SJCRH30 (cell line): ENCODE results near the gene CCDC141. TPM values are rescaled to one million over a fixed set of nuclear protein-coding genes. Genes with fewer than 3 reads are reported as not detected.
"Not testable (repeated sequence)": the region's sequence is repeated elsewhere in the genome, so short reads cannot be mapped to it uniquely, and the experiment has no call there.

Source experiments
- DNase-seq, 2 experiments: peaks; one replicate each; pipeline ENCODE4 v3.0.0-alpha.2; 2015 to 2020
- H3K27ac ChIP-seq: fragments of 250-450 bp; sonication (Bioruptor Pico); 2 replicates; pipeline ENCODE4 v1.5.1; 2020; ENCODE audit warnings: mild to moderate bottlenecking, moderate library complexity
- H3K27me3 ChIP-seq: fragments of 250-450 bp; sonication (Bioruptor Pico); 2 replicates; pipeline ENCODE4 v1.5.1; 2020; ENCODE audit warnings: mild to moderate bottlenecking, moderate library complexity
- H3K36me3 ChIP-seq: fragments of 250-450 bp; sonication (Bioruptor Pico); 2 replicates; pipeline ENCODE4 v1.5.1; 2020; ENCODE audit warnings: mild to moderate bottlenecking, moderate library complexity
- H3K4me1 ChIP-seq: fragments of 250-450 bp; sonication (Bioruptor Pico); 2 replicates; pipeline ENCODE4 v1.5.1; 2020; ENCODE audit warnings: mild to moderate bottlenecking, moderate library complexity
- H3K4me3 ChIP-seq: fragments of 250-450 bp; sonication (Bioruptor Pico); 2 replicates; pipeline ENCODE4 v1.5.1; 2020; ENCODE audit warnings: mild to moderate bottlenecking, moderate library complexity
- H3K9me3 ChIP-seq: fragments of 250-450 bp; sonication (Bioruptor Pico); replicated peaks from 2 replicates; pipeline ENCODE4 v1.5.1; 2020; ENCODE audit warnings: mild to moderate bottlenecking, moderate library complexity
- total RNA-seq: library from RNA; depleted of rRNA; stranded (reverse); fragments of >200 nt; shearing (Covaris generic); gene quantifications from 2 replicates; pipeline ENCODE4 v1.2.3, GENCODE V29; 2014

Gene CCDC141
- total RNA-seq, 1 experiment from 2014 or later, result 5.5 TPM

- no peak for DNase-seq
- Histone ChIP-seq H3K4me3 (no peak overlapping the region), H3K27ac (no peak overlapping the region), H3K27me3 (no peaks in the 10 kb centered on the region), H3K4me1 (peaks cover 11% of the 10 kb centered on the region; the same call in 1 of the 2 replicates), H3K36me3 (no peaks in the 10 kb centered on the region), H3K9me3 (no peaks in the 10 kb centered on the region)
These were observed 32.1 kb downstream of the CCDC141 start for GRCh38 chr2:179017773-179018357.

DNA sequence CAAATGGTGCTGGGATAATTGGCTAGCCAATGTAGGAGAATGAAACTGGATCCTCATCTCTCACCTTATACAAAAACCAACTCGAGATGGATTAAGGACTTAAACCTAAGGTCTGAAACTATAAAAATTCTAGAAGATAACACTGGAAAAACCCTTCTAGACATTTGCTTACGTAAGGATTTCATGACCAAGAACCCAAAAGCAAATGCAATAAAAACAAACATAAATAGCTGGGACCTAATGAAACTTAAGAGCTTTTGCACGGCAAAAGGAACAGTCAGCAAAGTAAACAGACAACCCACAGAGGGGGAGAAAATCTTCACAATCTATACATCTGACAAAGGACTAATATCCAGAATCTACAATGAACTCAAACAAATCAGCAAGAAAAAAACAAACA is 35.7 kb downstream of the CCDC141 start:
- not testable (repeated sequence) for H3K9me3 ChIP-seq, H3K36me3 ChIP-seq, DNase-seq, H3K27me3 ChIP-seq, H3K4me3 ChIP-seq, H3K4me1 ChIP-seq, H3K27ac ChIP-seq

- H3K4me3 ChIP-seq, result no peak overlapping the region
- H3K9me3 ChIP-seq, result peaks cover 6% of the 10 kb centered on the region; the same call in 1 of the 2 replicates
These were observed 44.0 kb downstream of the CCDC141 start for GRCh38 chr2:179005976-179006375.

DNA sequence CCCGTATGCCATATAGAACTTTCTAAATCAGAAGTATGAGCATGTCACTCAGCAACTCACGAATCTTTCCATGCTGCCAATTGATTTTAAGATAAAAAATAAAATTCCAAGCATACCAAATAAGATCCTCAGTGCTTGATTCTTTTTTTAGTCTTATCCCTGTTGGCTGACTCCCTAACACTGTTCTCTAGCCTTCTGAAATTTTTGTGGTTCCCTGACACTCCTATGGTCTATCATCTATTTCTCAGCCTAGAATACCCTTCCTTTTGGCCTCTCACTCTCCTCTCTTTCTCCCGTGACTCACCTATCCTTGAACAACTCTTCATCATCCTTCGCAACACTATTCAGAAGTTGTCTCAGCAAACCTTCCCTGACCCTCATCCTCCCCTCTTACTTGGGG is 50.5 kb downstream of the CCDC141 start:
- no peak for DNase-seq
- no peak overlapping the region for H3K4me3 ChIP-seq
- H3K4me1 ChIP-seq, result no peaks in the 10 kb centered on the region
- no peaks in the 10 kb centered on the region; the same call in 1 of the 2 replicates for H3K36me3 ChIP-seq
- H3K27me3 ChIP-seq, result no peaks in the 10 kb centered on the region
- H3K27ac ChIP-seq, result no peak overlapping the region
- H3K9me3 ChIP-seq, result no peaks in the 10 kb centered on the region

More at GRCh38 chr2:179005976-179006375, 44.0 kb downstream of the CCDC141 start:
- DNase-seq, result no peak
- H3K36me3 ChIP-seq, result no peaks in the 10 kb centered on the region; the same call in 1 of the 2 replicates
- H3K27me3 ChIP-seq, result no peaks in the 10 kb centered on the region
- no peak overlapping the region for H3K27ac ChIP-seq
- H3K4me1 ChIP-seq, result no peaks in the 10 kb centered on the region

DNA sequence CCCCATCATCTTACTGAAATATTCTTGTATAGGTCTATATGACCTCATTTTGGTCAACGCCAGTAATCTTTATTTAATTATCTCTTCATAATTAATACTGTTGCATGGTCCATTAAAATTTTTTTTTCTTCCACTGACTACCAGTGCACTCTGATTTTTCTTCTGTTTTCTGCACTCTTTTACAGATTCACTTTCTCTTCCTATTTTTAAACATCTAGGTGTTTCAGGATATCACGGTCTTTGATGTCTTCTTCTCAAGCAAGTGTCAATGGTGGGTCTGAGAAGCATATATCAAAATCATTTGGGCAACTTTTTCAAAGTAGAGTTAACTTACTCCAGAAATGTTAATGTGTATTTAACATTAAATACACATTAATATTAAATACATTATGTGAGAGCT is 51.4 kb downstream of the CCDC141 start:
- no peak for DNase-seq
- no peaks in the 10 kb centered on the region for H3K4me1 ChIP-seq
- no peak overlapping the region for H3K27ac ChIP-seq
- H3K27me3 ChIP-seq, result no peaks in the 10 kb centered on the region
- H3K9me3 ChIP-seq, result no peaks in the 10 kb centered on the region
- no peaks in the 10 kb centered on the region; the same call in 1 of the 2 replicates for H3K36me3 ChIP-seq
- H3K4me3 ChIP-seq, result no peak overlapping the region

DNA sequence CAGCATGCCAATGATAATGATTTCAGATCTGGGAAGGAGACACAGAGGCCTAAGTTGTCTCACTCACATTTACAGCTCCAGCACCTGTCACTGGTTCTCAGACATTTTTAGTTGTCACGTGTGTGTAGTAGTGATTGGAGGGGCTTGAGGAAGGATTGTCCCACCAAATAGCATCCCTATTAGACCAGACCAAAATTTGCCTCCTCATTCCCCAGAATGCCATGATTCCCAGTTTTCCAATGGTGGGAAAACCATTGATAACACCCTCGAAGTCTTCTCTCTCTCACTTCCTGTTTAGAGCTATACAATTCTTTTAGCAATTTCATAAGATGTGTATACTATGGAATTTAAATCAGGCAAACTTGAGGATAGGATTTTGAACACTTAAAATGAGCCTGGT is 52.5 kb downstream of the CCDC141 start:
- no peaks in the 10 kb centered on the region for H3K4me1 ChIP-seq
- DNase-seq, result peak in 1 of 2 experiments; percentile 24
- no peak overlapping the region for H3K27ac ChIP-seq
- no peak overlapping the region for H3K4me3 ChIP-seq
- H3K9me3 ChIP-seq, result peaks cover 4% of the 10 kb centered on the region
- H3K27me3 ChIP-seq, result no peaks in the 10 kb centered on the region
- H3K36me3 ChIP-seq, result no peaks in the 10 kb centered on the region

DNA sequence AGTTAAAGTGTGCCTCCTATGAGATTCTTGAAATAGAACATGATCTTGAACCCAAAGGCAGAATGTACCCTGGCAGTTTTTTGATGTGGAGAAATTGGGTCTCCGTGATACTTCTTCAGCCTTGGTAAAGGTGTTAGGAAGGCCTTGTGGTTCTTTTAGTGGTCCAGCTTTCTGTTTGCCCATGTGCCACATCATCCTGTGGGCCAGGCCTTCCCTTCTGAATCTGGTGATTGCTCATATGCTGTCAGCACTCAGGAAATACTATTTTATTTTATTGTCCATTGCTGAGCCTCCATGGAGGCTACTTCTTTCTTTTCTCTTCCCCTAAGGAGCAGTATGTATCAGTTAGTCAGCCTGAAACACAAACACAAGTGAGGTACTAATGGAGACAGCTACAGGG is 52.9 kb downstream of the CCDC141 start:
- peaks cover 4% of the 10 kb centered on the region for H3K9me3 ChIP-seq
- no peak for DNase-seq

DNA sequence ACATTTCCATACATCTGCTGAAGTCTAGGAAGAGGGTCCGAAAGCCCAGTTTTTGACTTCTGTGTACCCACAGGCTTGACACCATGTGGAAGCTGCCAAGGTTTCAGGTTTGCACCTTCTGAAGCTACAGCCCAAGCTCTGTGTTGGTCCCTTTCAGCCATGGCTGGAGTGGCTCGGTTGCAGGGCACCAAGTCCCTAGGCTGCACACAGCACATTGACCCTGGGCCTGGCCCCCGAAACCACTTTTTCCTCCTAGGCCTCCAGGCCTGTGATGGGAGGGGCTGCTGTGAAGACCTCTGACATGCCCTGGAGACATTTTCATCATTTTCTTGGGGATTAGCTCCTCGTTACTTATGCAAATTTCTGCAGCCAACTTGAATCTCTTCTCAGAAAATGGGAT is 55.7 kb downstream of the CCDC141 start:
- no peak overlapping the region for H3K27ac ChIP-seq
- H3K4me3 ChIP-seq, result no peak overlapping the region
- peaks cover 4% of the 10 kb centered on the region for H3K9me3 ChIP-seq
- no peak for DNase-seq
- H3K4me1 ChIP-seq, result no peaks in the 10 kb centered on the region
- no peaks in the 10 kb centered on the region for H3K36me3 ChIP-seq
- H3K27me3 ChIP-seq, result no peaks in the 10 kb centered on the region

More for the DNA sequence above, 52.9 kb downstream of the CCDC141 start:
- Histone ChIP-seq H3K27ac (no peak overlapping the region), H3K4me1 (no peaks in the 10 kb centered on the region), H3K36me3 (no peaks in the 10 kb centered on the region), H3K4me3 (no peak overlapping the region), H3K27me3 (no peaks in the 10 kb centered on the region)

DNA sequence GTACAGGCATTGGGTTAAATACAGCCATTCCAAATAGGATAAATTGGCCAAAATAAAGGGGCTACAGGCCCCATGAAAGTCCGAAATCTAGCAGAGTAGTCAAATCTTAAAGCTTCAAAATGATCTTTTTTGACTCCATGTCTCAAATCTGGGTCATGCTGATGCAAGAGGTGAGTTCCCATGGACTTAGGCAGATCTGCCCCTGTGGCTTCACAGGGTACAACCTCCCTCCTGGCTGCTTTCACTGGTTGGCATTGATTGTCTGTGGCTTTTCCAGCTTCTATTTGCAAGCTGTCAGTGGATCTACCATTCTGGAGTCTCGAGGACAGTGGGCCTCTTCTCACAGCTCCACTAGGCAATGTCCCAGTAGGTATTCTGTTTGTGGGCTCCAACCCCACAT is 56.1 kb downstream of the CCDC141 start:
- Histone ChIP-seq H3K4me1 (no peaks in the 10 kb centered on the region), H3K27ac (no peak overlapping the region), H3K36me3 (no peaks in the 10 kb centered on the region), H3K9me3 (peaks cover 4% of the 10 kb centered on the region), H3K27me3 (no peaks in the 10 kb centered on the region), H3K4me3 (no peak overlapping the region)
- no peak for DNase-seq

DNA sequence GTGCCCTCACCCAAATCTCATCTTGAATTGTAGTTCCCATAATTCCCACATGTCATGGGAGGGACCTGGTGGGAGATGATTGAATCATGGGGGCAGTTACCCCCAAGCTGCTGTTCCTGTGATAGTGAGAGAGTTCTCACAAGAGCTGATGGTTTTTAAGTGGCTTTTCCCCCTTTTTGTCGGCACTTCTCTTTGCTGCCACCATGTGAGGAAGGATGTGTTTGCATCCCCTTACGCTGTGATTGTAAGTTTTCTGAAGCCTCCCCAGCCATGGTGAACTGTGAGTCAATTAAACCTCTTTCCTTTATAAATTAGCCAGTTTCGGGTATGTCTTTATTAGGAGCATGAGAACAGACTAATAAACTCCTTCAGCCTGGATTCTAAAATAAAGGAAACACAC is 57.2 kb downstream of the CCDC141 start:
- H3K9me3 ChIP-seq, H3K27ac ChIP-seq, H3K36me3 ChIP-seq, H3K27me3 ChIP-seq, H3K4me3 ChIP-seq, H3K4me1 ChIP-seq: not testable (repeated sequence)
- peak in 1 of 2 experiments; percentile 20 for DNase-seq

DNA sequence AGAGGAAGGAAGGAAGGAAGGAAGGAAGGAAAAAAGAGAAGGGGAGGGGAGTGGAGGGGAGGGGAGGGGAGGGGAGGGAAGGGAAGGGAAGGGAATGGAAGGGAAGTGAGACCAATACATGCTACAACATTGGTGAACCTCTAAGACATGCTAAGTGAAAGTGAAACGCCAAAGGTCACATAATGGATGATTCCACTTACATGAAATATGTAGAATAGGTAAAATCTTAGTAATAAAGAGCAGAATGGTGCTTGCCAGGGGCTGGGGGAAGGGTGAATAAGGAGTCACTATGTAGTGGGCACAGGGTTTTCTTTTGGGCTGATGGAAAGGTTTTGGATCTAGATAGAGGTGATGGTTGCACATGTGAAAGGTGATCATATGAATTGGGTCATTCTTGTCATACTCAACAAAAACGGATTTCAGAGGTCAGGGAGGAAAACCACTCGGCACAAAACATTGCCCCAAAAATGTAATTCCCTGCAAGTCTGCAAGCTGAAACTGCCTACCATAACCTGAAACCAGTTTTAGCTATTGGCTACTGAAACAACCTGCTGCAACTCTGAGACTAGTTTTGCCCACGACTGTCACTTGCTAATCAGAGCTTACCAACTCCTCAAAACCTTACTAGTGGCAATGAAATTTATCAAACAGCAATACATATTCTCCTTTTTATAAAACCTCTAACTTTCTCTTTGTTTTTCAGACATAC is 59.2 kb downstream of the CCDC141 start:
- H3K36me3 ChIP-seq, result no peaks in the 10 kb centered on the region
- H3K9me3 ChIP-seq, result peaks cover 4% of the 10 kb centered on the region
- H3K27ac ChIP-seq, result no peak overlapping the region
- H3K27me3 ChIP-seq, result no peaks in the 10 kb centered on the region
- no peaks in the 10 kb centered on the region for H3K4me1 ChIP-seq
- DNase-seq, result no peak
- H3K4me3 ChIP-seq, result no peak overlapping the region

GRCh38 chr2:178989424-178989823 is 60.5 kb downstream of the CCDC141 start:
- H3K4me3 ChIP-seq, H3K36me3 ChIP-seq, H3K27me3 ChIP-seq, H3K9me3 ChIP-seq, H3K4me1 ChIP-seq, DNase-seq, H3K27ac ChIP-seq: not testable (repeated sequence)

GRCh38 chr2:178982652-178983051 is 67.3 kb downstream of the CCDC141 start:
- H3K4me1 ChIP-seq, H3K4me3 ChIP-seq, H3K9me3 ChIP-seq, H3K27ac ChIP-seq, H3K36me3 ChIP-seq, H3K27me3 ChIP-seq, DNase-seq: not testable (repeated sequence)

DNA sequence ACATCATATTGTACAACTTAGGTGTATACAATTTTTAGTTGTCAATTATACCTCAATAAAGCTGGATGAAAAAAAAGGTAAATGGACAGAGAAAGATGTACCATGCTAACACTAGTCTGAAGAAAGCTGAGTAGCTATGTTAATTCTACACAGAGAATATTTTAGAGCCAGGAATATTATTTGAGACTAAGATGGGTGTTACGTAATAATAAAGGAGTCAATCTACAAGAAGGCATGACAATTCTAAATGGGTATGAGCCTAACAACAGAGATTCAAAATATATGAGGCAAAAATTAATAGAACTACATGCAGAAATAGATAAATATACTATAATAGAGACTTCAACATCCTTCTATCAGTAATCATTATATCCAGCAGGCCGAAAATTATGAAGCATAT is 69.1 kb downstream of the CCDC141 start:
- Histone ChIP-seq H3K27me3 (no peaks in the 10 kb centered on the region), H3K4me3 (no peak overlapping the region), H3K27ac (no peak overlapping the region), H3K36me3 (no peaks in the 10 kb centered on the region), H3K9me3 (no peaks in the 10 kb centered on the region), H3K4me1 (no peaks in the 10 kb centered on the region)
- DNase-seq, result no peak

DNA sequence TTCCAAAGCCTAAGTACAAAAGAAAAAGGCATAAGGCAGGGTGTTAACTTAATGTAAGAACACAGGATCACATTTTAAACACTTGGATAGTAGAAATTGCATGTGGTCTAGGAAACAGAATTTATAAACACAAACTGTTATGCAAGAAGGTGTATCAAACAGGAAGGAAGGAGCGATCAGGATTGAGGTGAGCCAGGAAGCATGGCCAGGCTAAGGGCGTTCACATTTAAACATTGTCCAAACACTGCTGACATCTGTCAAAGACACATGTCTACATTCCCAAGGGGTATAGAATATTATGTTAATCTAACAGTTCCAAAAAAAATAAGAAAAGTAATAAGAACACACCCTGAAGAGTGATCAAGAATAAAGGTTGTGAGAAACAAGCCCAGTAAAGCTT is 71.3 kb downstream of the CCDC141 start:
- no peak for DNase-seq
- H3K4me1 ChIP-seq, result no peaks in the 10 kb centered on the region

GRCh38 chr2:178976351-178976750 is 73.6 kb downstream of the CCDC141 start:
- H3K36me3 ChIP-seq, result no peaks in the 10 kb centered on the region
- H3K27ac ChIP-seq, result no peak overlapping the region
- H3K9me3 ChIP-seq, result no peaks in the 10 kb centered on the region
- no peaks in the 10 kb centered on the region for H3K27me3 ChIP-seq
- no peak overlapping the region for H3K4me3 ChIP-seq
- no peaks in the 10 kb centered on the region for H3K4me1 ChIP-seq
- DNase-seq, result peak; percentile 48 to 65

More for the DNA sequence above, 71.3 kb downstream of the CCDC141 start:
- H3K27ac ChIP-seq, result no peak overlapping the region
- H3K27me3 ChIP-seq, result no peaks in the 10 kb centered on the region
- no peaks in the 10 kb centered on the region for H3K9me3 ChIP-seq
- no peaks in the 10 kb centered on the region for H3K36me3 ChIP-seq
- no peak overlapping the region for H3K4me3 ChIP-seq
